GM18508 (cell line): ENCODE results near the gene OR4P4.

Source experiments
- ATAC-seq: cut with Tn5 transposase; IDR thresholded peaks from one replicate; pipeline ENCODE4 v1.9.1; 2021; ENCODE audit warnings: moderate number of reproducible peaks; ENCODE audit not compliant: insufficient read depth, unreplicated experiment

OR4P4 gene

GRCh38 chr11:55634813-55635212, at the start of gene OR4P4:
Gene OR4P4, plus strand, starts transcription at chr11:55635113.
- no peak for ATAC-seq

GRCh38 chr11:55607545-55607944, 27.4 kb upstream of the OR4P4 start, which contains the start of gene OR4C11:
Gene OR4C11, minus strand, starts transcription at chr11:55607645. Its CDS starts 3,272 bp downstream, at chr11:55604373.
- no peak for ATAC-seq

DNA sequence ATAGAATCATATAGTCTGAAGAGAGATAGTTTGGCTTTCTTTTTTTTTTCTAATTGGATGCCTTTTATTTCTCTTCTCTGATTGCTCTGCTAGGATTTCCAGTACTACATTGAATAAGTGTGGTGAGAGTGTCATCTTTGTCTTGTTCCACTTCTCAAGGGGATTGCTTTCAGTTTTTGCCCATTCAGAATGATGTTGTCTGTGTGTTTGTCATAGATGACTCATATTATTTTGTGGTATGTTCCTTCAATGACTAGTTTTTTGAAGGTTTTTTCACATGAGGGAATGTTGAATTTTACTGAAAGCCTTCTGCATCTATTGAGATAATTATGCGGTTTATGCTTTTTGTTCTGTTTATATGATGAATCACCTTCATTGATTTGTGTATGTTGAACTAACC, 10.4 kb upstream of the OR4P4 start:
- ATAC-seq = no peak

DNA sequence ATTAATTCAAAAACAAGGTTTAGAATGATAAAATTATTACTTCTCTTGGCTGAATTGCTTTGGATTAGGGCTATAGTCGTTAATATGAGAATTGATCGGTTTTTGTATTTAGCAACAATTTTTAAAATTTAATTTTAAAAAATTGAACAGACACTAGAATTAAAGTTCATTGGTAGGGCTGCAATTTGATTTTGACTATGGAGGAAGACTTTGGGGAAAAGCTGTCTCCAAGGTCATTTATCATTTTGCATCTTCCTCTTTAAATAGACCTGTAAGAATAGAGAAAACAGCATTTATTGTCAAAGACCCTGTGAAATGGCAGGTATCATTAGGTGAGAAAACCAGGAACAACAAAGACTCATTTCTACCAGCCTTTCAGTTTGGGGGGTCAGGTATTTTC, 13.1 kb downstream of the OR4P4 start, which contains the start of gene OR4S2:
TSS of gene OR4S2 (plus strand) at position 301 of the 400 bp plus-strand sequence. CDS start 2,577 bp downstream, outside the sequence.
- no peak for ATAC-seq

- ATAC-seq = no peak
Observed at GRCh38 chr11:55652560-55652959, 17.6 kb downstream of the OR4P4 start.

DNA sequence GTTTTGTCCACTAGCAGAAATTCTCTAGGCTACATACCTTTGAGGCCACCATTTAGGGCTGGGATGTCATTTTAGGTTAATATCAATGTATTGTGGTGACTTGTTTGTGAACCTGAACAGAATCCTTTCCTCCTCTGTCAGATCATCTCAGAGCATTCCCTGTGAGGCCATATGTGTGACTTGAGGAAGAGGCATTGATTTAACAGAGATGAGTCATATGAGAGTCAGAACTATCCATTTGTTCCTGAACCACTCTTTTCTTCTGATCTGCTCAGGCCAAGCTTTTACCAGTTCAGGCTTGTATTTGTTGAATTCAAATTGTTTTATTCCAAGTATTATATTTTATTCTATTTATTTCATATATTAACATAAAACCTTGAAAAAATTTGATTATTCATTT, 20.2 kb downstream of the OR4P4 start:
- ATAC-seq = no peak

DNA sequence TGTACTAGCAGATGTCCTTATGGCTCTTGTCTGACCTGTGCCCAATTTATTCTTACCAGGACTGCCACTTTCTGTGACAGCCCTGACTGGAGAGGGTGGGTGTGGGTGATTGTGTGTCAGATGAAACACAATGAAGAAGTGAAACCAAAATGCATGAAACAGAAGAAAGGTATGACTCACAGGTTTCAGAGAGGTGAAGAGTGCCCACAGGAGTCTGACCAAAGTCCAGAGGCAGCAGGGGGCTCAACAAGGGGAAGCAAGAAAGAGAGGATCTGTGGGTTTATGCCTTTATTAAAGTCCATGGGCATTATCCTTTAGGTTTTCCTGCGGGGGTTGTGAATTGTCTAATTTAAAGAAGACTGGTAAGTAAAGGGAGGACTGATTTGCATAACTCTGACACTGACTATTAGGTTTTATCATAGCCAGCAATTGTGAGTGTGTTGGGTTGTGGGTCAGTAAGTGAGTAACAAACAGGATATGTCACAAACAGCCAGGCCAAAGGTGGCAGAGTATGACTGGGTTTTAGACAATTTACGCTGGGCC, 23.2 kb downstream of the OR4P4 start:
- ATAC-seq = peak; percentile 94

- ATAC-seq = peak; percentile 31
Observed at GRCh38 chr11:55658608-55659007, 23.7 kb downstream of the OR4P4 start.

DNA sequence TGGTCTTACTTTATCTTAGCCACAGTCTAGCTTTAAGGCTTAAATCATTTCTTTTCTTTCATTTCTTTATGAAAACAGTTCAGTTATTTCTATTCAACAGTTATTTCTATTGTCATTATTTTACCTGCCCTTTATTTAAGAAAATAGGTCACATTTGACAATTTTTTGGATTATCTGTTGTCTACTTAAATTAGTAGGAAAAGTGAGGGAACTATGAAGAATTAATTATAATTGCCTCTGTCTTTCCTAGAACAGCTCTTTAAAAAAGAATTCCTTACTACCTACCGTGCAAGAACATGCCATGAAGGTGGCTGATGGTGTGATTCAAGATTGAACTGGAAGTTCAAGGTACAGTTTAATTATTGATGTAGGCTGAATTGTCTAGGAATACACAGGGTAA, 27.0 kb downstream of the OR4P4 start, which contains the start of gene OR4C6:
TSS of gene OR4C6 (plus strand) at position 301 of the 400 bp plus-strand sequence. CDS start 2,966 bp downstream, outside the sequence.
- no peak for ATAC-seq

GRCh38 chr11:55669376-55669775, 34.5 kb downstream of the OR4P4 start:
- ATAC-seq = no peak

DNA sequence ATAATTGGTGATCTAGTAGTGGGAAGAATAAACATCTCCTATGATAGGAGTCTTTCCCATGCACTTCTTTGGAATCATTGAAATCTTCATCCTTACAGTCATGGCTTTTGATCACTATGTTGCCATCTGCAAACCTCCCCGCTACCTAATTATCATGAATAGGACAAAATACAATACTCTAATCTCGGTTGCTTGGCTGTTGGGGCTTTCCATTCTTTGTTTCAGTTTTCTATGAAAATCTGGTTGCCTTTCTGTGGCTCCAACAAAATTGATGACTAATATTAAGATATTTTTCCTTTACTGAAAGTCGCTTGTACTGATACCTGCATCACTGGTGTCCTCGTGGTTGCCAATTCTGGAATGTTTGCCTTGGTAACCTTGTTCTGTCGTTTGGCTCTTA, 38.9 kb downstream of the OR4P4 start:
- no peak for ATAC-seq
